Left kidney (tissue), 2 donors: ENCODE measurements around the gene MYB. TPM values are rescaled to one million over a fixed set of nuclear protein-coding genes. Genes with fewer than 3 reads are reported as not detected.

ENCODE experiments used
- DNase-seq: peaks from one replicate; pipeline ENCODE4 v3.0.0-alpha.2; 2013
- polyA plus RNA-seq: library from polyadenylated mRNA; unstranded; fragments of 120-200 nt; gene quantifications from one replicate; pipeline ENCODE4 v1.2.1, GENCODE V29; 2013; ENCODE audit not compliant: insufficient read length

Gene MYB
- polyA plus RNA-seq, 1 donor, result 5.7 TPM

DNA sequence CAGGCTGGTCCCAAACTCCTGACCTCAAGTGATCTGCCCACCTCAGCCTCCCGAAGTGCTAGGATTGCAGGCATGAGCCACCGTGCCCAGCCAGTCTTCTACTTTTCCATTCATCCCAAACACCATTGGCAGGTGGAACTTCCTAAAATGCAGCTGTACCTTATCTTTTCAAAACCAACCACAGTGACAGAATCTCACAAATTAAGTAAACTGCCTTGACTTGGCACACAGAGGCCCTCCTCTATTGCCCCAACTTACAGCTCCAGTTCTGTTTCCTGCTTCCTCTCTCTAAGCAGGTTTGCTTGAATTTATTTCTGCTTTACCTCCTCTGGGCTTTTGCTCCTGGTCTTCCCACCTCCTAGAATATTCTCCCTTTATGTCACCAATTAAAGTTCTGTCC is 7.6 kb downstream of the MYB start:
- no peak for DNase-seq

DNA sequence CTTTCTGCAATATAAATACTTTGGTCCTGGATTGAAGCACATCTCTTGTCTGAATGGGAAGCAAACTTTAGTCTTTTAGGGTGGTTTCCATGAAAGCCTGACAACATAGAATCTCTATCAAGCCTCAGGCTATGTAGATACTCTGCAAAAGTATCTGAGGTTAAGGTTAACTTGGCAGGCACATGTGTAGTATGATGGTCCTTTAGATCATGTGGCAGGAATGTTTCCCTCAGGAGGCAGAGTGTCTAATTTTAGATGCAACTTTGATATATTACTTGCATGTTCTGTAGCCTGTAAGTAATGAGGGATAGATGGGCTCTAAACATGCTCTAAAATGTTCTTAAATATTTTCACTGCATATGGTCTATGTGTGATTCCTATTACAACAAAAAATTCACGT is 8.2 kb downstream of the MYB start:
- DNase-seq, result no peak

DNA sequence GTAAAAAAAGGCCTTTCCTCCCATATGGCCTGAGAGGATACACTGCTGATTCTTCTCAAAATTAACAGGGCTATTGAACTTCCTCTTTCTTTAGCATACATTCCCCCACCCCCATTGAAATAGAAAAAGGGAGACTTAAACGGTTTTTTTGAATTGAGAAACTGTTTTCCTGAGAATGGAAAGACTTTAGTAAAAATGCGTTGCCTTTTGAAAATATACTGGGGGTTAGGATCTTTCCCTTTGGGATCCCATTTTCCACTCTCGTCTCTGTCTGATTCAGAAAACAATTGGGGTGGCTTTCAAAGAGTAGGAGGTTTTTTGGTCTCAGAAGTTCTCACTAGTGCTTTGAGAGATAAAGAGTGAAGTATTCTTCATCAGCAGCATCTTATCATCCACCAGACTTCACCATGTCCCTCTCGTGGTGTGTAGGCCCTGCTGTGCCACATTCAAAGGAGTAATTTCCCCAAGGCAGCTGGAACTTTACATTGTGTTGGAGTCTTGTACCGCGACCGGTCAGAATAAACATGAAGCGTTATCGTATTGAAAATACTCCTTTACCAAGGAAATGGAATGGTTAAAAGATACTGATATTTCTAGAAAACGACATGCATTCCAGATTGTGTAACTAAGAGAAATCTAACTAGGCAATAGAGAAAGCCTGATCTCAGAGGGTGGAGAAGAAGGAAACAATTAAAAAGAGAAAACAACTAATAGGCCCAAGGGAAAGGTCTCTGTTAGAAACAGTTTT is 10.6 kb downstream of the MYB start:
- no peak for DNase-seq

DNA sequence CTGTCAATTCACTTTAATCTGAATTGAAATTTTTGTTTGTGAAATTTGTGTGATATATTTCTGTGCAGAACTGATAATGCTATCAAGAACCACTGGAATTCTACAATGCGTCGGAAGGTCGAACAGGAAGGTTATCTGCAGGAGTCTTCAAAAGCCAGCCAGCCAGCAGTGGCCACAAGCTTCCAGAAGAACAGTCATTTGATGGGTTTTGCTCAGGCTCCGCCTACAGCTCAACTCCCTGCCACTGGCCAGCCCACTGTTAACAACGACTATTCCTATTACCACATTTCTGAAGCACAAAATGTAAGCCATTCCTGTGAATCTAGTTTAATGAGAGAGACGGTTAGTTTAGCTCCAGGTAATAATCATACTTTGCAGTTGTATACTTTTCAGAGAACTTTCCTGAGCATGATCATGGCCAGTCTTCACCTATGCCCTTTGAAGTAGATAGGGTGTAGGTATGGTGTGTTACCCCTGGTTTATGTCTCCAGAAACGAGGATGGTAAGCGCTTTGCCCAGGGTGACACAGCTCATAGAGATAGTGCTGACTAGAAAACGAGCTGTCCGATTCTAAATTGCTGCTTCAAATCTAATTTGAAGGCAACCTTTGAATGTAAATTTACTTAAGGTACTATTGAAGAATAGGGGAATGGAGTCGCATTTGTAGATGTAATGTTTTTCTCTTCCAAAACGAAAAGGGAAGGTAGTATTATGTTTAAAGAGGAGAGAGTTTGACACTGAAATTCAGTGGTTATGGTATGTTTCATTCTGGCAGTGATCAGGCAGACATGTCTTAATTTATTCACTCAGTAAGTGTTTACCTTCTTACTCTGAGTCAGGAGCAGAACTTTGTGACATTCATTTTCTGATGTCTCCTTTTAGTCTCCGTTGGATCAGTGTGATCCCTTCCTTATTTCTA is 11.4 kb downstream of the MYB start:
- no peak for DNase-seq

DNA sequence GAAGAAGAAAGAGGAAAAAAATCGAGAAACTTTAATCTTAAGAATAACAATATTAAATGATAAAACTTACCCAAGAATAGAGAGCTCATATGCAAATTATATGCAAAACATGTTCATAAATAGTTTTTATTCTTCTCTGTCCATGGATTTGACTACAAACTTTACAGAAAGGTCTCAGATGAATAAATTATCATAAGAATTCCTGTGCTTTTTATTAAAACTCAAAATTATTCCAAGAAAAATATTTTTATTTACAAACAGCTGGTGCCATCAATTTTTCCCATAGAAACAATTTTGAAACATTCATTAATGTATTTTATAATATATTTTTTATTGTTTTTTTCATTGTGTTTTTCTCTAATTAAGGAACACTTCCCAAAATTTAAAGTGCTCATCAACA is 12.1 kb downstream of the MYB start:
- DNase-seq, result no peak

DNA sequence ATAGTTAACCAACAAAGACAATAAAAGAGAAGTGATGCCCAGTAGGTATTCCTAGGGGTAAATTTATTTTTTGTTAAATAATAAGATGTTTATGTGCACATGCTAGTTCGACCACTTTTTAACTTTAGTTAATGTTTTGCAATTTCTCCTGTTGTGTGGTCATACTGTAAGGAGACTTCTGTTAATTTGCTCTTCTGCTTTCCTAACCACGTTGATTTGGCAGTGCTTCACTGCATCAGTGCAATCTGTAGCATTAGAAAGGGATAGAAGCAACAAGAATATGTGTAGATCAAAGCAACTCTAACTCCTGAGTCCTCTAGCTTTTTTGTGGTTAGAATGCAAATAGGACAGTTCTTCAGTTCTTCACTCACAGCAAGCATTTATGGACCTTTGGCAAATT is 13.9 kb downstream of the MYB start:
- DNase-seq, result no peak

DNA sequence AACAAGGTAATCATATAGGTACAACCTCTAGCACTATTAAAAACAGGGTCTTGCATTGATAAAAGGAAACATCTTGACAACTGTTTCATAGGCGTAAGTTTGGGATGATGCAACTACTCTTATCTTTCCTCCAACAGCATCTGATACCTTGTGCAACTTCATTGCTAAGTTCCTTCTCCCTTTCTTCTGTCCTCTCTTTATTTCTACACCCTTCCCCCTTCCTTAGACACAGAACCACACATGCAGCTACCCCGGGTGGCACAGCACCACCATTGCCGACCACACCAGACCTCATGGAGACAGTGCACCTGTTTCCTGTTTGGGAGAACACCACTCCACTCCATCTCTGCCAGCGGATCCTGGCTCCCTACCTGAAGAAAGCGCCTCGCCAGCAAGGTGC is 14.4 kb downstream of the MYB start:
- DNase-seq, result no peak

DNA sequence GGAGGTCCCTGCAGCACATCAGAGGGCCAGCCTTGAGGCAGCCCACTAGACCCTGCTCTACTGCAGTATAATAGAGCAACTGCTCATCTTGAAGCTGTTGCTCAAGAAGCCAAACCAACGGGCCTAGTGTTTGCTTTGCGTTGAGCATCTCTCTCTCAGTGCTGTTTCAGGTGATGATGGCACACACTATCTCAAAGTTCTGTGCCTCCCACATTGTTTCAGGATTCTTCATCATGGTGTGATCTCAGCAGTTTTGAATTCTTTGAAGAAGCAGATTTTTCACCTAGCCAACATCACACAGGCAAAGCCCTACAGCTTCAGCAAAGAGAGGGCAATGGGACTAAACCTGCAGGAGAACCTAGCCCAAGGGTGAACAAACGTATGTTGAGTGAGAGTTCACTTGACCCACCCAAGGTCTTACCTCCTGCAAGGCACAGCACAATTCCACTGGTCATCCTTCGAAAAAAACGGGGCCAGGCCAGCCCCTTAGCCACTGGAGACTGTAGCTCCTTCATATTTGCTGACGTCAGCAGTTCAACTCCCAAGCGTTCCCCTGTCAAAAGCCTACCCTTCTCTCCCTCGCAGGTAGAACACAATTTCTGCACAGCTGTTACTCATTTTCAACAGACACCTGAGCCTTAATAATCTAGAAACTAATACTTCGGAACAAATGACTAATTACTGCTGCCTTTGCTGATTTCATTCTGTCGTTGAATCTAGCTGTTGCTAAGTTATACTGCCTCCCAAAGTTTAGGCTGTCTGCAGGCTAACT is 15.8 kb downstream of the MYB start:
- DNase-seq, result no peak

DNA sequence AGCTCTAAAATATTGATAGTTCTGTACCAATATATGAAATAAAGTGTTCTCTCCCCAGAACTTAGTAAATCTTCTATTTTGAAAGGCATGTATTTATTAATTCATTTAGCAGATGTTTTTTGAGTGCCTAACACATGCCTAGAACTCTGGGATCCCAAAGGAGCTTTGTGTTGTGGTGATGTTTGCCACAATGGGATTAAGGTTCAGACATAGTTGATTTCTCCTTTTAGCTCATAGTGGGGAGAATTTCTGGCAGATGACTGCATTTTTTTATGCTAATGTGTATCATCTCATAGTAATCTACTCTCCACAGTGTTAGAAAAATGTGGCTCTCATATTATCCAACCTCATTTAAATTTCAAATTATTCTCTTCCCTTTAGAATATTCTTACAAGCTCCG is 21.7 kb downstream of the MYB start:
- DNase-seq, result no peak

DNA sequence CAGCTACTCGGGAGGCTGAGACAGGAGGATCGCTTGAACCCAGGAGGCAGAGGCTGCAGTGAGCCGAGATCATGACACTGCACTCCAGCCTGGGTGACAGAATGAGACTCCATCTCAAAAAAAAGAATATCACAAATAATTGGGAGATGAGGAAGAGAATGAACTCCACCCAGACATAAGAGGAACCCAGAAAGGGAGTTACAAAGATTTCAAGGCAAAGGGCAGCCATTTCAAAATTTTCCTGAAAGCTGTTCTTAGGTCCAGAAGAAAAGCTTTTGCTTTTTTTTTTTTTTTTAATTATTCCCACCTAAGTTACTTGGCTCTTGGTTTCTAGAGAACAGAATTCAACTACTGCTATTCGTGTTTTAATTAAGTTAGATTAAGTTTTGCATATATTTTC is 23.8 kb downstream of the MYB start:
- DNase-seq, result no peak

DNA sequence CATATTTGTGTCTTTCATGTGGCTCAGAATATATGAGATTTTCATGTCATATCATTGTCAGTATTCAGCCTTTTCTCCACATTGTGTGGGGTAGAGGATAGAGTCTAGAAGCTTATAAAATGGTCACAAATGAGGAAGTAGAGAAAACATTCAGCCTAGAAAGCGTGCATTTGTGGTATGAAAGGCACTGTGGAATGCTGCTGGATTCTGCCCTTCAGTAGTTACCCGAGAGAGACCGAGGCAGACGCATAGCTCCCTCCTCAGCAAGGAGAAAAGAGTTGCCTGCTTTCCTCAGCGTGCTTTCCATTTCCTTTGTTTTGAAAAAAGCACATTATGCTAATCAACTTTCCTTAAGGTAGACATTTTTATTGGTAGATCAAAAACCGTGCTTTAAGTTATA is 28.7 kb downstream of the MYB start:
- DNase-seq, result no peak

DNA sequence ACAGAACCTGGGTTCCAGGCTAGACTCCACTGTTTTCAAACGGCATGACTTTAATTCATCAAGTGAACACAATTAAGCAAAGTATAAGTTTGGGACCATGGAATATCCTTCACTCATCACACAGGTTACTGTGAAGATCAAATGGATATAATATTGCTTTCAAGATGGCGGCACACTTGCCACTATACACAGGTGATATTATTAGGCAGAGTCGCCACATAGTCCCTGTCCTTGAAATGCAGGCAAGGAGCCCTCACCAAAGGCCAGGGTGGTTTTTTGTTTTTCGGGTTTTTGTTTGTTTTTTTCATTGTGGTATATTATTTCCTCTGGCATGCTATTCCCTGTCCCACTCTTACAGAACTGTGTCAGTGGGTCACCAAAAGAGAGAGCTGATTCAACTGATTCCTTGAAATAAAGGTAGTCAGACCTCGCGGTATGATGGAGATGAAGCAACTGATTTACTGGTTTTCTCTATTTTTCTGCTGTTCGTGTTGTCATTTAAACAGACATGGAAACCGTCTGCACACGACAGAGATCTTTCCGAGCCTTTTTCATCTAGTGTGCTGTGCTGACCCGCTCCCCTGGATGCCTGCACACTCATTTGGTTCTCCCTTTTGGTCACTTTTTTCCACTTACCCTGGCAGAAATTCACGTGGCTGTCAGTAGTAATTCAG is 29.7 kb downstream of the MYB start:
- DNase-seq, result no peak

DNA sequence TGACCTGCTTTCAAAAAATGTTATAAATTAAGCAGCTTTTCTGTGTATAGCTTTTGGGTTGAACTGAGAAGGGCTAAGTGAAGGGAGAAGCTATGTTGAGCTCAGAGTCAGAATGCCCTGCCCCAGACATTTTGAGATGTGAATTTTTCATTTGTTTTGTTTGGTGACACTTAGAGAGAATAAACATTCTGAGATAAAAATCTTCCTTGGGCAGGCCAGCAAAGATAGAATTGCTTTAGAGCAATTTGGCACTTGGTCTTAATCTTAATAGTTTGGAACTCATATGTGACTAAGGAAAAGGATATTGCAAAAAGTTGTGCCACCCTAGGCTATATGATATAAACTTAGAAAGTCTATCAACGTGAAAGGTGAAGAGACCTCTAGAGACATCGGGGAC is 30.2 kb downstream of the MYB start:
- DNase-seq, result no peak

DNA sequence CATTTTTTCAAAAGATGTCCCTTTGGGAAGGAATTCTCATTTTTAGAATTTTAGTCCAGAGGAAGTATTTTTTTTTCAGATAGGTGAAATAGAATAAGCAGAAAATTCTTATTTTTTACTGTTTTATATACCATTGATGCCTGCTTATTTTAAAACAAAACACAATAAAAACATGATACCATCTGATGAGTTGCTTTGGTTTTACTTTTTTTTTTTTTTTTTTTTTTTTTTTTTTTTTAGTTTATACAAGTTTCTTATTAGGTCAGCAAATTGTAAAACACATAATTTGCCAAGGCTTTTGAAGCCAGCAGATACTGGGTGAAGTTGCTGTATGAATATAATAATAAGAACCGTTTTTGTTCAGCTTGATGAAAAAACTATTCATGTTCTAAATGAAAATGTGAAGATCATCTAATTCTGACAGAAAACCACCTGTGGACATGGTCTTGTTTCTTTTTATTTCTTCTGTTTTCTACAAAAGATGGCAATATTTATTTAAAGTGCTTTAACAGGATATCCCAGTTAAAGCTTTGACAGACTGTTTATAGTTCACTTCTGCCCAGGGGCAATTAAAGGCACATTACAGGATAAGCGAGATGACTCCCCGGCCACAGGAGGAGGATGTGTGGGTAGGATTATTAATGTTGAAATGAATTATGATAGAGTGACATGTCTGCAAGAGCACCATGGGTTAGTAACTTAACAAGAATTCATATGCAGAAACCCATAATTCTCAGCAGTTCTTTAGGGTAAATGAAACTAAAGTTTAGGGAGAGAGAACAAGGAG is 31.1 kb downstream of the MYB start:
- DNase-seq, result no peak

DNA sequence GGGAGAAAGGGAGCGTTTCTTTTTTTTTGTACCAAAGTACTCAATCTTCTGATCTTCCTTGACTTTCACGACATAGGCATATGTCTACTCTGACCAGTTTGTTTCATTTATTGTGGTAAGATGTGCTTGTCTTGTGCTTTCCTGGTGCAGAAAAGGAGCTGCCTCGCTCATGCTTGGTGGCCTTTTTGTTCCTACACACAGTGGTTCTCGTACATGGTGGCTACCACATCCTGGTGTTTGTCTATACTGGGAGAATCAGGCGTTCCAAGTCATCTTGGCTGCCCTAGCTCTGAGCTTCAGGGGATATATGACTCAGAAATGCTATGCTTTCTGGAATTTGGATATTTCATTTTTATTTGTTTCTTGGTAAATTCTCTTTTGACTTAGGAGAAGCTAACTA is 31.8 kb downstream of the MYB start:
- no peak for DNase-seq

DNA sequence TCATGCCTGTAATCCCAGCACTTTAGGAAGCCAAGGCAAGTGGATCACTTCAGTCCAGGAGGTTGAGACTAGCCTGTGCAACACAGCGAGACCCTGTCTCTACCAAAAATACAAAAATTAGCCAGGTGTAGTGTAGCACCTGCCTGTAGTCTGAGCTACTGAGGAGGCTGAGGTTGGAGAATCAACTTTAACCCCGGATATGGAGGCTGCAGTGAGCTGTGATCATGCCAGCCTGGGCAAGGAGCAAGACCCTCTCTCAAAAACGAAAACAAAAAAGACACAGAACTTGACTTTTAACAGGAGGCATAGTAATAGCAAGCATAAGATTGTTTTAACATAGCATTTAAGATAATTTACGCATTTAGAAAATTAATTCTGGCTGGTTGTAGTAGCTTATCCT is 32.5 kb downstream of the MYB start:
- no peak for DNase-seq

DNA sequence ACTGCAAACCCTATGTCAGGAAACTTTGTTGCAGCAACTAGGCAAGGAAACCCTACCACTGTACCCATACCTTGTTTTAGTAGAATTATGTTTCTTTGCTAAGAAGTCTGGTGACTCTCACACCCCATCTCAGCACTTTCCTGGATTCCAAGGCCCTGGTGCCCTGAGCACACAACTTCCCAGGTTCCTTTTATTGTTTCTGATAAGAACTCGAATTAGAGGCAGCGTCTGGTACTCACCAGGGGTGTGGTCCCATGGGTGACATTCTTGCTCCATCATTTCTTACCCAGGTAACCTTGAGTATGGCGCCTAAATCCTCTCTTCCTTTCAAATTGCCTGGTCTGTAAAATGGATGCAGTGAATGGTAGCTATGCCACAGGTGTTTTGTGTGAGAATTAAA is 34.1 kb downstream of the MYB start:
- DNase-seq, result no peak

DNA sequence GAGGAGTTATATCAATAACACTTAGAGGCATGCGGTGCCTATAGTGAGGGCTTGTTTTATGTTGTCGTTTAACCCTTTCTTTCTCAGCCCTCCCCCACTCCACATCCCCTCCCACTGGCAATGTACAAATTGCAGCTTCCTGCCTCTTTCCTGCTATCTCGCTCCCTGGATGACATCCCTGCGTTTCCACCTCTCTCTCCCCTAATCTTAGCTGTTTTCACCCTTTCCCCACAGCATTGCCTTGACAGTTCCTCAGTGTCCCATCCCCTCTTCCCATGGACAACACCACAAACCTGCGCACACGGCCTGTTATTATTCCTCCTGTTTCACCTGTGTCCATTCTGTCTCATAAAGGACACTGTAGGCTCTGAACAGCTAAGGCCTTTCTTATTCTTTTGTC is 34.5 kb downstream of the MYB start:
- DNase-seq, result no peak

DNA sequence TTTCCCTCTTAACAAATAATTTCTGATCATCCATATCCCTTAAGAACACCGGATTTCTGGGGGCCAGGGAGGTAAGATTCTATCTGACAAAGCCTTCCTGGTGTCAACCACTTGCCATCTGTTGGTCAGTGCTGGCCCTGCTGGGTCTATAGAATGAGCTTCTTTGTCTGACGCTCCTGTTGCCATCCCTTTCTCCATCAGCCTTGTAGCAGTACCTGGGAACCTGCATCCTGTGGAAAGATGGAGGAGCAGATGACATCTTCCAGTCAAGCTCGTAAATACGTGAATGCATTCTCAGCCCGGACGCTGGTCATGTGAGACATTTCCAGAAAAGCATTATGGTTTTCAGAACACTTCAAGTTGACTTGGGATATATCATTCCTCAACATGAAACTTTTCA is 36.6 kb downstream of the MYB start:
- no peak for DNase-seq

DNA sequence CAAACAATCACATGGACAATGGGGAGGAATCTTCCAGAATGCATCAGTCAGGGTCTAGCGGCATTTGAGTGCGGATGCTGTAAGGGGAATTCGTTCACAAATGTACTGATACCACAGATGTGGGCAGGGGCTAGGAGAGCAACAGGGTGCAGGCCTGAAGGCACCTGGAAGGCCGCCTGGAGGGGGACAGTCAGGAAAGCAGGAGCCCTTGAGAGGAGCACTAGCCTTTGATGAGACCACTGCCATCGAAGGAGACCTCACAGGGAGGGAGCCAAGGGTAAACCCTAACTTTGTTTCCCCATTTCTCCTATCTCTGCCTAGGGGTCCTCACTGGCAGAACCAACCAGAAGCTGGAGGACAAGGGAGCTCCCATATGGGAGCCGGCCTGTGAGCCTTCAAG is 38.2 kb downstream of the MYB start:
- no peak for DNase-seq

DNA sequence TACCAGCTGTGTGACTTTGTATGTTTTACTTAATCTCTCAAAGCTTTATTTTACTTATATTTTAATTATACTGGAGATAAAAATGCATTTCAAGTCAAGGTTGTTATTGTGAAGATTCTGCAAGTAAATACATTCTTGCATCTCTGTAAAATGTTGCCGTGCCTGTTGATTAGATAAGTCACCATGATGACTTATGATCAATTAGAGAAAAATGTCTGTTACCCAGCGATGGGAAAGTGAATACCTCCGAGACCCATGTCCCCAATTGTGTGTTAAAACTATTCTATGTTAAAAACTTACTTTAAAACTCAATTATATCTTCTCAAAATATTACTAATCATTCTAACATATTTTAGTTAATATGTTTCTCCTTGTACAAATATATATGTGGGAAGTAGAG is 39.9 kb downstream of the MYB start:
- DNase-seq, result no peak

DNA sequence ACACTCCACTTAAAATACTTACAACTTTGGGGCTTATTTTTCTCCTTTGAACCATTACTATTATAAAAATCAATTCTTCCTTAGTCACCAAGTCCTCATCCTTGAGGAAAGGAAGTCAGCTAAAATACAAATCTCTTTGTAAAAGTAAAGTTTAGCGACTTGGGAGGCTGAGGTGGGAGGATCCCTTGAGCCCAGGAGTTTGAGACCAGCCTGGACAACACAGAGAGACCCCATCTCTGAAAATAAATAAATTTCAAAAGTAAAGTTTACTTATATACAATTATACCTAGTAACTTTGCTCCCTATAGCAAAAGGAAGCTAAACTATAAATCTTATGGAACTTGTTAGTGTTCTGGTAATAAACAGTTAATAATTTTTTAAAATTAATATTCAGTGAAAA is 40.4 kb downstream of the MYB start:
- DNase-seq, result no peak
